ENCODE results near the gene CDC42BPB. TPM values are rescaled to one million over a fixed set of nuclear protein-coding genes. Genes with fewer than 3 reads are reported as not detected.

The CDC42BPB gene
- total RNA-seq, 1 experiment from 2014 or later = 82.7 TPM

- no peak overlapping the region for H3K4me3 Mint-ChIP-seq (ENCODE audit: unreplicated experiment)
- no TSS peak for BruUV-seq (replicated peaks)
- H3K36me3 Mint-ChIP-seq (ENCODE audit: insufficient read depth, unreplicated experiment) = peaks cover 40% of the 10 kb centered on the region
- ChIA-PET POLR2A (no interaction called here), CTCF (interaction anchor here (0.6 kb wide), 1 partner anchor 189 kb away, joined by 4 read pairs; no protein-coding TSS in a partner anchor)
- TF ChIP-seq CTCF (IDR thresholded peaks at IDR 0.05; ENCODE audit: unreplicated experiment) = no peak
- H3K4me1 Mint-ChIP-seq (ENCODE audit: insufficient read depth, unreplicated experiment) = no peaks in the 10 kb centered on the region
- DNase-seq (ENCODE audit: unreplicated experiment) = no peak
- H3K27me3 Mint-ChIP-seq (ENCODE audit: insufficient read depth, unreplicated experiment) = no peaks in the 10 kb centered on the region
- no peak overlapping the region for H3K27ac Mint-ChIP-seq (ENCODE audit: low read depth, unreplicated experiment)
- intact Hi-C loops (cut with micrococcal nuclease) = no loop called here
- no peaks in the 10 kb centered on the region for H3K9me3 Mint-ChIP-seq (ENCODE audit: unreplicated experiment)
Measured at GRCh38 chr14:102903889-102904512, 153.3 kb downstream of the CDC42BPB start.

- CTCF ChIA-PET = no interaction called here
- H3K36me3 Mint-ChIP-seq (ENCODE audit: insufficient read depth, unreplicated experiment) = peaks cover 40% of the 10 kb centered on the region
- H3K4me1 Mint-ChIP-seq (ENCODE audit: insufficient read depth, unreplicated experiment) = no peaks in the 10 kb centered on the region
- no TSS peak for BruUV-seq (replicated peaks)
- no peak overlapping the region for H3K4me3 Mint-ChIP-seq (ENCODE audit: unreplicated experiment)
- H3K27me3 Mint-ChIP-seq (ENCODE audit: insufficient read depth, unreplicated experiment) = no peaks in the 10 kb centered on the region
- intact Hi-C loops (cut with micrococcal nuclease) = no loop called here
- no peak for DNase-seq (ENCODE audit: unreplicated experiment)
- H3K9me3 Mint-ChIP-seq (ENCODE audit: unreplicated experiment) = no peaks in the 10 kb centered on the region
- TF ChIP-seq CTCF (IDR thresholded peaks at IDR 0.05; ENCODE audit: unreplicated experiment) = no peak
- no peak overlapping the region for H3K27ac Mint-ChIP-seq (ENCODE audit: low read depth, unreplicated experiment)
- POLR2A ChIA-PET = no interaction called here
Measured at GRCh38 chr14:102903248-102903888, 154.0 kb downstream of the CDC42BPB start.

- H3K4me1 Mint-ChIP-seq (ENCODE audit: insufficient read depth, unreplicated experiment) = no peaks in the 10 kb centered on the region
- H3K36me3 Mint-ChIP-seq (ENCODE audit: insufficient read depth, unreplicated experiment) = peaks cover 42% of the 10 kb centered on the region
- TF ChIP-seq CTCF (IDR thresholded peaks at IDR 0.05; ENCODE audit: unreplicated experiment) = no peak
- DNase-seq (ENCODE audit: unreplicated experiment) = no peak
- ChIA-PET CTCF (no interaction called here), POLR2A (no interaction called here)
- no peak overlapping the region for H3K27ac Mint-ChIP-seq (ENCODE audit: low read depth, unreplicated experiment)
- no peaks in the 10 kb centered on the region for H3K27me3 Mint-ChIP-seq (ENCODE audit: insufficient read depth, unreplicated experiment)
- intact Hi-C loops (cut with micrococcal nuclease) = no loop called here
- H3K4me3 Mint-ChIP-seq (ENCODE audit: unreplicated experiment) = no peak overlapping the region
- no TSS peak for BruUV-seq (replicated peaks)
- H3K9me3 Mint-ChIP-seq (ENCODE audit: unreplicated experiment) = no peaks in the 10 kb centered on the region
Measured at GRCh38 chr14:102902523-102903247, 154.7 kb downstream of the CDC42BPB start.

GRCh38 chr14:102902086-102902485 lies 155.3 kb downstream of the CDC42BPB start:
- Mint-ChIP-seq H3K27ac (ENCODE audit: low read depth, unreplicated experiment) (no peak overlapping the region), H3K9me3 (ENCODE audit: unreplicated experiment) (no peaks in the 10 kb centered on the region), H3K36me3 (ENCODE audit: insufficient read depth, unreplicated experiment) (peaks cover 41% of the 10 kb centered on the region), H3K27me3 (ENCODE audit: insufficient read depth, unreplicated experiment) (no peaks in the 10 kb centered on the region), H3K4me3 (ENCODE audit: unreplicated experiment) (no peak overlapping the region), H3K4me1 (ENCODE audit: insufficient read depth, unreplicated experiment) (no peaks in the 10 kb centered on the region)
- intact Hi-C loops (cut with micrococcal nuclease) = no loop called here
- TF ChIP-seq CTCF (IDR thresholded peaks at IDR 0.05; ENCODE audit: unreplicated experiment) = no peak
- DNase-seq (ENCODE audit: unreplicated experiment) = no peak
- POLR2A ChIA-PET = no interaction called here
- BruUV-seq (replicated peaks) = no TSS peak
- CTCF ChIA-PET = no interaction called here

All from MCF 10A (cell line).